Measurements from ENCODE around the gene RAB6C.
"Not testable (repeated sequence)": the region's sequence is repeated elsewhere in the genome, so short reads cannot be mapped to it uniquely, and the experiment has no call there.

Gene RAB6C

DNA sequence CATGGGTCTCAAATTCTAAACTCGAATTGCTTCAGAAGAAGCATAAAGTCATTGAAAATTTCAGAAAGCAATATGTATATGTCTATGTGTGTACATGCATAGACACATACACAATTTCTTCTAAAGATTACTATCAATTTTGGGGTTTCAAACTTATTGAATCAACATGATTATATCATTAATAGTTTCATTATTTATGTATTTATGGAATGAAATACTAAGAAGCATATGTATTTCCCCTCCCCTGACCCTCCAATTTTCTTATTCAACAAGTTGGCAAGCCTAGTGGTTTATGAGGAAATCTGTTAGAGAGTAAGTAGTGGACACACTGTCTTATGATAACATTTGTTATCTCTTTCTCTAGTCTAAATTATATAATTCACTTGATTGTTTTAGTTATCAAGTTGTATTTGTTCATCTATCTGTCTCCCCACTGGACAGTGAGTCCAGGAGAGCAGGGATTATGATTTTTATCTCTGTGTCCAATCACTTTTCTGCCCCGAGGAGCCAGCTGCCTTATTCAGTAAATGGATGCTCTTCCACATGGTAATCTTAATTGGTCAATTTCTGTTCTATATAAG is 17.3 kb downstream of the RAB6C start:
- not testable (repeated sequence) for DNase-seq

GRCh38 chr2:129998771-129999170 is 19.3 kb downstream of the RAB6C start:
- DNase-seq, result not testable (repeated sequence)

- not testable (repeated sequence) for DNase-seq
Measured at GRCh38 chr2:130005862-130006261, 26.4 kb downstream of the RAB6C start.

DNA sequence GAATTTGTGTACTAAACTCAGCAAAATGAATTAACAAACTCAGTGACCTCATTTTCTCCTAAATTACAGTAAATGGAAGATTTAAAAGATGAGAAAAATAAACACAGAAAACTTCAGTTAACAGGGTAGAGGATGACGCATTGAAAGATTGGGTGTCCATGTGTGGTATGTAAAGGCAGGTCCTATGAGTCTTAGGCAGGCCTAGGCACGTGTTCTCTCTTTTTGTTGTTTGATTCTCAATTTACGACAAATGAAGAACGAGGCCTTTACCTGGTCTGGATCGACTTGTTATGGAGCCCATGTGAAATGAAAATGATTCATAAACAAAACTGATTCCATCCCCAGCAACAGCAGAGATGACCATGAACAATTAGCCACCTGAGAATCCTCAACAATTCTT is 37.2 kb downstream of the RAB6C start:
- not testable (repeated sequence) for DNase-seq

DNA sequence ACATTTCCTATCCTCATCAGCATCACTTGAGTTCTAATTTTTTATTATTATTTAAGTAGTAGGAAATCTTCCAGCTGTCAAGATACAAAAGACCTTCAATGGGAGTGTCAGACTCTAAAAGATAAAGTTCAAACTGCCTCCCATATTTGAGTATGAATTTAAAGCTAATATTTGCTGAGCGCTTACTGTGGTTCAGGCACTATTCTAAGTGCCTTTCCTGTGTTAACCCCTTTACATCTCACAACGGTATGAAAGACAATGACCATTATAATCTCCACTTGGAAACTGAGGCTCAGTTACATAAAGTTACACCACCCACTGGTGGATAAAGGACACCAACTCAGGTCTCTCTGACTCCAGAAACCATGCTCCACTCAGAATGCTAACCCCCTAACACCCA is 39.9 kb downstream of the RAB6C start:
- DNase-seq, result no peak

DNA sequence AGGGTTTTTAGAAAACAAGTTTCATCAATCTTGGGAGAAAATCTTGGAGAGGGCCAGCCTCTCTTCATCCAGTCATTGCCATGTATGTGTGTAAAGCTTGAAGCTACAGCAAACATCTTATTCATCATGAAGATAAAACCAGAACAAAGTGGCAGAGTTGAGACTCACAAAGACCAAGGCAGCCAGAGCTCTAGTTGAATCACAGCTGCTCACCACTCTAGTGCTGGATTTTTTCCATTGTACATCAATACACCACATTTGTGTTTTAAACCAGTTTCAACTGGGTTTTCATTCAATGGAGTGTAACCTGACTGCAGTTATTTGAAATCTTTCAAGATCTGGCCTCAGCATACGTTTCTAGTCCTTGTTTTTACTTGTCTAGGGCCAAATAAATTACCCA is 40.6 kb downstream of the RAB6C start:
- DNase-seq, result not testable (repeated sequence)

DNA sequence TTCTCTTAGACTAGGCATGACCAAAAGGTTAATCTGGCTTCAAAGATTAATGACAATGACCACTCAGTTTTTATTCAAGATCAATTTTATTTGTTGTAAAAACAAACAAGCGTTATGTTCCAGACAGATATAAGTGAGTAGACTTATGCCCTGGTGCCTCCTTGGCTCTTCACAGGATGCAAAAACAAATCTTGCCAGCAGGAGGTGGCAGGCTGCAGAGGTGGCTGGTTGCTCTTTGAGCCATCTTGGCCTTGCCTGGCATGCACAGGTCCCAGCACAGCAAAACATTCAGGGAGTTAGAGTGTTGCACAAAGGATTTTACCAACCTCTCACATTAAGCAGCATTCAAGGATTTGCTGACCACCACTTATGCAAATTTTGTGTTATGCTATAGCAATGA is 46.5 kb downstream of the RAB6C start:
- not testable (repeated sequence) for DNase-seq

All from NCI-H226 (cell line).